GM12865 (cell line): Measurements from ENCODE around the gene HIVEP2.

Experiments
- DNase-seq: peaks from one replicate; pipeline ENCODE4 v3.0.0; 2010; ENCODE audit warnings: low read depth
- H3K4me3 ChIP-seq: 2 replicates; pipeline ENCODE4 v1.5.1; 2011; ENCODE audit warnings: mild to moderate bottlenecking, low read depth, low read length, control low read depth
- TF ChIP-seq, protein P1 (sequence below): IDR thresholded peaks from 2 replicates; pipeline ENCODE4 v1.5.1; 2011; ENCODE audit warnings: low read length, control low read depth, low read depth, inconsistent platforms; ENCODE audit not compliant: insufficient read depth; ENCODE audit errors: missing control alignments

The HIVEP2 gene

GRCh38 chr6:142913036-142913510 is 31.9 kb downstream of the HIVEP2 start:
- peak overlapping the region; percentile 32 for H3K4me3 ChIP-seq
- peak; percentile 88 for DNase-seq
- TF ChIP-seq, protein P1, sequence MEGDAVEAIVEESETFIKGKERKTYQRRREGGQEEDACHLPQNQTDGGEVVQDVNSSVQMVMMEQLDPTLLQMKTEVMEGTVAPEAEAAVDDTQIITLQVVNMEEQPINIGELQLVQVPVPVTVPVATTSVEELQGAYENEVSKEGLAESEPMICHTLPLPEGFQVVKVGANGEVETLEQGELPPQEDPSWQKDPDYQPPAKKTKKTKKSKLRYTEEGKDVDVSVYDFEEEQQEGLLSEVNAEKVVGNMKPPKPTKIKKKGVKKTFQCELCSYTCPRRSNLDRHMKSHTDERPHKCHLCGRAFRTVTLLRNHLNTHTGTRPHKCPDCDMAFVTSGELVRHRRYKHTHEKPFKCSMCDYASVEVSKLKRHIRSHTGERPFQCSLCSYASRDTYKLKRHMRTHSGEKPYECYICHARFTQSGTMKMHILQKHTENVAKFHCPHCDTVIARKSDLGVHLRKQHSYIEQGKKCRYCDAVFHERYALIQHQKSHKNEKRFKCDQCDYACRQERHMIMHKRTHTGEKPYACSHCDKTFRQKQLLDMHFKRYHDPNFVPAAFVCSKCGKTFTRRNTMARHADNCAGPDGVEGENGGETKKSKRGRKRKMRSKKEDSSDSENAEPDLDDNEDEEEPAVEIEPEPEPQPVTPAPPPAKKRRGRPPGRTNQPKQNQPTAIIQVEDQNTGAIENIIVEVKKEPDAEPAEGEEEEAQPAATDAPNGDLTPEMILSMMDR, result no peak

- no peak overlapping the region for H3K4me3 ChIP-seq
- DNase-seq, result no peak
- TF ChIP-seq, protein P1, result no peak
Observed at GRCh38 chr6:142912125-142912524, 32.9 kb downstream of the HIVEP2 start.

- no peak for DNase-seq
- no peak overlapping the region for H3K4me3 ChIP-seq
- TF ChIP-seq, protein P1, result no peak
Observed at GRCh38 chr6:142911430-142911829, 33.5 kb downstream of the HIVEP2 start.

GRCh38 chr6:142909686-142910085 is 35.3 kb downstream of the HIVEP2 start:
- no peak overlapping the region for H3K4me3 ChIP-seq
- TF ChIP-seq, protein P1, result no peak
- DNase-seq, result no peak

DNA sequence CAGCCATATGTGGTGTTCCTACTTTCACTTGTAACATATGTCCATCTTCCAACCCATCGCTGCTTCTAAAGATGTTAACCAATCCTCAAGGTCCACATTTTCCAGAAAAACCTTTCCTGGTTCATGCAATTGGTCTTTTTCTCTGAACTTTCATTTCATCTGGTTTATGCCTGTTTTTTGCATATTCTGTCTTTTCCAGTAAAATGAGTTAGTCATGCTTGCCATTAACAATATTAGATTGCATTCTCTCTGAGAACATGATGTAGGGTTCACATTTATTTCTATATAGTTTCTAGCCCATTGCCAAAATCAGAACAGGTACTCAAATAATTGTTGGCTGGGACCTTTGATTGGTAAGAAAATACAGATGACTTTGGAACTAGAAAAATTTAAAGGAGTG is 36.7 kb downstream of the HIVEP2 start:
- no peak for DNase-seq
- no peak overlapping the region for H3K4me3 ChIP-seq
- TF ChIP-seq, protein P1, result no peak

DNA sequence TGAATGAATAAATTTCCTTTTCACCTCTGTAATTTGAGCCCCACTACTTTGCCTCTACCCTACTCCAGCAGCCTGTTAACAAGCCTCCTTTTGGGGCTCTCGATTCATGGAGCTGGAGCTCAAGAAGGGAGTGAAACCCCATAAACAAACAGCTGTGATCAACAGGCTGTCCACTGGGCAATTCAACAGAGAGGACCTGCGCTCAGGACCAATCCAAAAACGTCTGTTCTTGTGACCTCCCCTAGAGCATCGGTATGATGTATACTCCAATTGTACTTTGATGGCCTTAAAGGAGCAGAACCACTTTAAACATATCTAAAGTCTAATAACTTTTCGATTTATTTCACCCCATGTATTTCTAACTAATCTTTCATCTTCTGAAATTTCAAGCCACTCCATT is 37.4 kb downstream of the HIVEP2 start:
- peak; percentile 72 for DNase-seq
- H3K4me3 ChIP-seq, result peak overlapping the region; percentile 73

More for the DNA sequence above, 37.4 kb downstream of the HIVEP2 start:
- TF ChIP-seq, protein P1, result no peak
